AG04450 (cell line): ENCODE data around the gene C21orf58. TPM values are rescaled to one million over a fixed set of nuclear protein-coding genes. Genes with fewer than 3 reads are reported as not detected.

ENCODE experiments used
- CTCF ChIA-PET: fragments of 300-600, 350-600 bp; formaldehyde crosslinking; extraction: SDS; loops from one replicate; lab custom pipeline; 2022; ENCODE audit warnings: antibody characterized with exemption, inconsistent platforms; lab: Charles Lee
- POLR2A ChIA-PET: fragments of 350-600 bp; formaldehyde crosslinking; extraction: SDS; loops from one replicate; lab custom pipeline; 2021; ENCODE audit warnings: antibody characterized with exemption, inconsistent platforms; lab: Yijun Ruan, JAX
- DNase-seq: peaks from one replicate; pipeline ENCODE4 v3.0.0-alpha.2; 2011; ENCODE audit warnings: low read depth, low spot score
- H3K27ac ChIP-seq: one replicate; pipeline ENCODE4 v1.5.1; 2012; ENCODE audit warnings: low read depth, low read length, control low read depth
- H3K27me3 ChIP-seq: one replicate; pipeline ENCODE4 v1.6.0; 2012; ENCODE audit warnings: low read length; ENCODE audit not compliant: control insufficient read depth, insufficient read depth
- H3K4me3 ChIP-seq: 2 replicates; pipeline ENCODE4 v1.5.1; 2011; ENCODE audit warnings: mild to moderate bottlenecking, low read depth, low read length, control low read depth
- H3K9me3 ChIP-seq: 2 replicates; pipeline ENCODE4 v1.5.1; 2012; ENCODE audit warnings: low read length; ENCODE audit not compliant: control insufficient read depth, insufficient read depth
- CTCF ChIP-seq: IDR thresholded peaks from 2 replicates; pipeline ENCODE4 v1.5.1; 2011; ENCODE audit warnings: low read depth, low read length, control low read depth, inconsistent platforms
- polyA plus RNA-seq: library from polyadenylated mRNA; depleted of rRNA; stranded (reverse); fragments of >200 nt; gene quantifications from 2 replicates; pipeline ENCODE4 v1.2.3, GENCODE V29; 2011

C21orf58 gene
- polyA plus RNA-seq, 1 experiment = 1.2 TPM

- Histone ChIP-seq H3K4me3 (no peak overlapping the region), H3K27ac (no peak overlapping the region), H3K27me3 (no peaks in the 10 kb centered on the region), H3K9me3 (no peaks in the 10 kb centered on the region; the same call in 1 of the 2 replicates)
- no peak for DNase-seq
- no peak for TF ChIP-seq CTCF
- ChIA-PET CTCF (no interaction called here), POLR2A (interaction anchor here (0.5 kb wide), 1 partner anchor 262 kb away, joined by 6 read pairs; no protein-coding TSS in a partner anchor)
Observed at GRCh38 chr21:46349134-46349760, 25.6 kb upstream of the C21orf58 start.

- POLR2A ChIA-PET = no interaction called here
- H3K4me3 ChIP-seq = no peak overlapping the region
- CTCF ChIA-PET = no interaction called here
- H3K27ac ChIP-seq = no peak overlapping the region
- no peak for TF ChIP-seq CTCF
- no peak for DNase-seq
- H3K27me3 ChIP-seq = no peaks in the 10 kb centered on the region
- no peaks in the 10 kb centered on the region for H3K9me3 ChIP-seq
Observed at GRCh38 chr21:46347791-46348381, 24.2 kb upstream of the C21orf58 start.

- TF ChIP-seq CTCF = no peak
- Histone ChIP-seq H3K27me3 (no peaks in the 10 kb centered on the region), H3K27ac (no peak overlapping the region), H3K9me3 (no peaks in the 10 kb centered on the region), H3K4me3 (no peak overlapping the region)
- DNase-seq = no peak
- ChIA-PET CTCF (no interaction called here), POLR2A (no interaction called here)
Observed at GRCh38 chr21:46347203-46347550, 23.5 kb upstream of the C21orf58 start.

- ChIA-PET POLR2A (no interaction called here), CTCF (no interaction called here)
- no peak for DNase-seq
- no peak overlapping the region for H3K27ac ChIP-seq
- no peaks in the 10 kb centered on the region for H3K27me3 ChIP-seq
- TF ChIP-seq CTCF = no peak
- H3K4me3 ChIP-seq = no peak overlapping the region
- H3K9me3 ChIP-seq = no peaks in the 10 kb centered on the region
Observed at GRCh38 chr21:46346296-46347202, 22.9 kb upstream of the C21orf58 start.

- H3K27me3 ChIP-seq = no peaks in the 10 kb centered on the region
- ChIA-PET POLR2A (no interaction called here), CTCF (no interaction called here)
- no peak for DNase-seq
- H3K9me3 ChIP-seq = no peaks in the 10 kb centered on the region
- TF ChIP-seq CTCF = no peak
- H3K27ac ChIP-seq = no peak overlapping the region
- H3K4me3 ChIP-seq = no peak overlapping the region
Observed at GRCh38 chr21:46345861-46346260, 22.2 kb upstream of the C21orf58 start.
